Measurements from ENCODE around the gene MIPEP.

DNA sequence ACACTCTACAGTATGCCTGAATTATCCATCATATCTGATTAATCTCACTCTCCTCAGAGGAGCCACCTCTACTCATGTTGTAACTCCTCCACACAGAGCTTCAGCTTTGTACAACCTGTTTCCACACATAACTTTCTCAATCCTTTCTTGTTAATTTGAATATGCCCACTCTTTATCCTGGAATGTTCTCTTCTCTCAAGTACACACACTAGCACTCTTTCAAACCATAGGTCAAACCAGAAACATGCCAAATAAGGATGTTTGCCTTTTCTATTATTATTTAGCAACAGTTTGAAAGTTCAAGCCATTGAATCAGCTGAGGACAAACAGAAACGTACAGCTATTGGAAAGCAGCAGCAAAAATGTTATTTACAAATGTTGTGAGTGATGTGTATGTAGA lies 110.3 kb downstream of the MIPEP start:
- TF ChIP-seq POLR2AphosphoS5 (IDR thresholded peaks at IDR 0.05) (no peak), EP300 (conservative IDR thresholded peaks at IDR 0.05; ENCODE audit: poor library complexity, severe bottlenecking) (no peak), EZH2 (IDR thresholded peaks at IDR 0.05; ENCODE audit: borderline replicate concordance, insufficient read depth, low read length, poor library complexity, severe bottlenecking) (no peak), MXI1 (conservative IDR thresholded peaks at IDR 0.05; ENCODE audit: poor library complexity, severe bottlenecking) (no peak), SMC3 (conservative IDR thresholded peaks at IDR 0.05; ENCODE audit: poor library complexity) (no peak), RAD21 (conservative IDR thresholded peaks at IDR 0.05) (no peak)
- TF ChIP-seq, protein P1, sequence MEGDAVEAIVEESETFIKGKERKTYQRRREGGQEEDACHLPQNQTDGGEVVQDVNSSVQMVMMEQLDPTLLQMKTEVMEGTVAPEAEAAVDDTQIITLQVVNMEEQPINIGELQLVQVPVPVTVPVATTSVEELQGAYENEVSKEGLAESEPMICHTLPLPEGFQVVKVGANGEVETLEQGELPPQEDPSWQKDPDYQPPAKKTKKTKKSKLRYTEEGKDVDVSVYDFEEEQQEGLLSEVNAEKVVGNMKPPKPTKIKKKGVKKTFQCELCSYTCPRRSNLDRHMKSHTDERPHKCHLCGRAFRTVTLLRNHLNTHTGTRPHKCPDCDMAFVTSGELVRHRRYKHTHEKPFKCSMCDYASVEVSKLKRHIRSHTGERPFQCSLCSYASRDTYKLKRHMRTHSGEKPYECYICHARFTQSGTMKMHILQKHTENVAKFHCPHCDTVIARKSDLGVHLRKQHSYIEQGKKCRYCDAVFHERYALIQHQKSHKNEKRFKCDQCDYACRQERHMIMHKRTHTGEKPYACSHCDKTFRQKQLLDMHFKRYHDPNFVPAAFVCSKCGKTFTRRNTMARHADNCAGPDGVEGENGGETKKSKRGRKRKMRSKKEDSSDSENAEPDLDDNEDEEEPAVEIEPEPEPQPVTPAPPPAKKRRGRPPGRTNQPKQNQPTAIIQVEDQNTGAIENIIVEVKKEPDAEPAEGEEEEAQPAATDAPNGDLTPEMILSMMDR (IDR thresholded peaks at IDR 0.05; ENCODE audit: poor library complexity, severe bottlenecking) = no peak

Measured in neural cell (in vitro differentiated cells).